ENCODE data around the gene NIT1. TPM values are rescaled to one million over a fixed set of nuclear protein-coding genes. Genes with fewer than 3 reads are reported as not detected.

NIT1 gene
- total and polyA plus RNA-seq, 9 of the 15 experiments (the other 6 are each of a cell fraction or from before 2014, with no cell fraction given): 18.4 to 76.0 (median 33.7) TPM

DNA sequence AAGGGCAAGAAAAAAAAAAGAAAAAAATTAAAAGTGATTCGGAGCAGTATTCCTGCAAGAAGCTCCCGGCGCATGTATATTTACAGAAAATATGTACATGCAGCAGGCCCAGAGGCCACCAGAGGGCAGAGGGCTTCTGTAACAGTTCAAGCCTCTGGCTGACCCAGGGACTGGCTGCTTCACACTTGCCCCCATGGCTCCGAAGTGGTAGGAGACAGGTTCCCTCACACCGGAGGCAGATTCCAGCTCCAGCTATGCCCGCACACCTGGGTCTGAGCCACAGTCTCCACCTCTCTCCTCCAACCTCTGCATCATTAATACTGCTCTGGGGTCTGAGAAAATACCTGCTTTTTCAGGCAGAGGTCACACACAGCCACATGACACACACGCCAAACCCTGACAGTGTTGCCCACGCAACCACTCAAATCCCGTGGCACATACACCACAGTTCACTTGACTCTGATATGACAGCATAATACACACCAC, 46.0 kb upstream of the NIT1 start (continued):
- TF ChIP-seq, protein P1, sequence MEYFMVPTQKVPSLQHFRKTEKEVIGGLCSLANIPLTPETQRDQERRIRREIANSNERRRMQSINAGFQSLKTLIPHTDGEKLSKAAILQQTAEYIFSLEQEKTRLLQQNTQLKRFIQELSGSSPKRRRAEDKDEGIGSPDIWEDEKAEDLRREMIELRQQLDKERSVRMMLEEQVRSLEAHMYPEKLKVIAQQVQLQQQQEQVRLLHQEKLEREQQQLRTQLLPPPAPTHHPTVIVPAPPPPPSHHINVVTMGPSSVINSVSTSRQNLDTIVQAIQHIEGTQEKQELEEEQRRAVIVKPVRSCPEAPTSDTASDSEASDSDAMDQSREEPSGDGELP (CRISPR knock-in tag; IDR thresholded peaks at IDR 0.05; ENCODE audit: borderline replicate concordance): 0 out of 2 replicates have a peak, but pooled peaks have one; percentile 30
- TF ChIP-seq ZNF77 (CRISPR knock-in tag; IDR thresholded peaks at IDR 0.05): no peak

DNA sequence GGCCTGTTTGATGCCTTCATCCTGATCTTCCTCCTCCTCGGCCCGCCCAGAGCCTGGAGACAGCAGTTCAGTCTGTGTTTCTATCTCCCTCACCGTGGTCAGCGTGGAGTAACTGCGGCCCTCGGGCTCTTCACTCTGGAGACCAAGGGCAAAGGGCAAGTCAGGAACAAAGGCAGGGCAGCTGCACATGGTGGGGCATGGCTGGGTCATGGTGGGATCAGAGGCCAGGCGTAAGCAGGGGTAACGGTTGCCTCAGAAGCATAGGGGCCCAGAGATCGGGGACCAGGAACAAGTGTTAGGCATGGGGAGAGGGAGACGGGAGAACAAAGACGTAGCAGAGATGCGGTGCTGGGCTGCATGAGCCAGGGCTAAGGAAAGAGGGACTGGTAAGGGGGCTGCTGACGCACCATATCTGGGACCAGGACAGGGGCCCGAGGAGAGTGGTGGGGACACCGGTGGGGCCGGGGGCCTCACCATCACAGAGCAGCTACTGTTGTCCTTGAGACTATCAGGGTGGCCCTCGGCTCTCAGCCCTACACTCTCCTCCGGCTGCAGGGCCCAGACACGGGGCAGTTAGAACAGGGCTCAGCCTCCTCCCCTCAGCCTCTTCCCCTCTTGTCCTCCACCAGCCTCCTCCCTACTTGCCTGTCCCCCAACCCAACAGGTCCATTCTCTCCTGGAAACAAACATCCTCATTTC, 45.0 kb upstream of the NIT1 start:
- Histone ChIP-seq H3K4me3 (no peak overlapping the region), H3K9me1 (ENCODE audit: control insufficient read depth, insufficient read depth, low read length) (no peaks in the 10 kb centered on the region), H3K9me3 (replicated peaks; ENCODE audit: control insufficient read depth, insufficient read depth, low read depth, low read length) (no peaks in the 10 kb centered on the region), H3K27ac (ENCODE audit: extremely low read depth, low read depth, low read length) (no peak overlapping the region), H3K9ac (ENCODE audit: insufficient read depth in 1 of 2, low read depth in 2 of 2, low read length in 2 of 2) (peak overlapping the region in 1 of 2 experiments; percentile 61; a peak in 1 of 4 replicates), H3K27me3 (ENCODE audit: control insufficient read depth in 2 of 2, insufficient read depth in 2 of 2, low read length in 2 of 2) (no peaks in the 10 kb centered on the region), H4K20me1 (replicated peaks; ENCODE audit: control insufficient read depth, insufficient read depth, low read length) (no peaks in the 10 kb centered on the region), H2AFZ (ENCODE audit: low read depth, low read length) (no peak overlapping the region), H3K79me2 (ENCODE audit: control insufficient read depth, insufficient read depth, low read length) (no peaks in the 10 kb centered on the region), H3K4me2 (ENCODE audit: insufficient read depth, low read length) (no peak overlapping the region), H3K36me3 (ENCODE audit: control insufficient read depth, insufficient read depth, low read length) (no peaks in the 10 kb centered on the region), H3K4me1 (replicated peaks in 1 of 2; ENCODE audit: control insufficient read depth in 2 of 2, insufficient read depth in 2 of 2, low read length in 2 of 2) (peaks cover 20 to 27% of the 10 kb centered on the region in 2 experiments)
- ATAC-seq: no peak
- ChIA-PET CTCF (ENCODE audit: low intra/inter-chr PET ratio) (interaction anchor here (1.9 kb wide), 1 partner anchor 66 kb away, joined by 15 read pairs; no protein-coding TSS in a partner anchor), POLR2A (interaction anchor here (0.8 to 1.1 kb wide), 3 partner anchors 26 to 60 kb away, joined by 3 to 6 read pairs (median 3); partner anchors contain the start of gene DEDD)
- no peak for DNase-seq (ENCODE audit: extremely low read depth in 1 of 4, low spot score in 3 of 4)
- in situ Hi-C loops (cut with MboI): no loop called here
- no TSS peak for BruUV-seq (replicated peaks)
- WGBS (ENCODE audit: insufficient coverage, low coverage, missing lambda C conversion rate): 79% methylated on average over 19 of the region's 19 CpGs
- intact Hi-C loops (cut with micrococcal nuclease): loop anchor here (1.0 to 10.0 kb wide), 2 partner anchors 24 to 62 kb away; partner anchors contain the start of gene DEDD
- no peak for TF ChIP-seq PHB2 (IDR thresholded peaks at IDR 0.05; ENCODE audit: low read depth)
- no peak for TF ChIP-seq NR2C2 (CRISPR knock-in tag; IDR thresholded peaks at IDR 0.05)
- no peak for TF ChIP-seq NR2C2 (tag; IDR thresholded peaks at IDR 0.05)
- TF ChIP-seq RBM22 (IDR thresholded peaks at IDR 0.05; ENCODE audit: low read depth, low read length, poor library complexity, severe bottlenecking): no peak
- TF ChIP-seq MAZ (CRISPR knock-in tag; conservative IDR thresholded peaks at IDR 0.05 in 1 of 2, IDR thresholded peaks at IDR 0.05 in 1 of 2): no peak
- TF ChIP-seq LEF1 (IDR thresholded peaks at IDR 0.05): no peak
- TF ChIP-seq, protein P2, sequence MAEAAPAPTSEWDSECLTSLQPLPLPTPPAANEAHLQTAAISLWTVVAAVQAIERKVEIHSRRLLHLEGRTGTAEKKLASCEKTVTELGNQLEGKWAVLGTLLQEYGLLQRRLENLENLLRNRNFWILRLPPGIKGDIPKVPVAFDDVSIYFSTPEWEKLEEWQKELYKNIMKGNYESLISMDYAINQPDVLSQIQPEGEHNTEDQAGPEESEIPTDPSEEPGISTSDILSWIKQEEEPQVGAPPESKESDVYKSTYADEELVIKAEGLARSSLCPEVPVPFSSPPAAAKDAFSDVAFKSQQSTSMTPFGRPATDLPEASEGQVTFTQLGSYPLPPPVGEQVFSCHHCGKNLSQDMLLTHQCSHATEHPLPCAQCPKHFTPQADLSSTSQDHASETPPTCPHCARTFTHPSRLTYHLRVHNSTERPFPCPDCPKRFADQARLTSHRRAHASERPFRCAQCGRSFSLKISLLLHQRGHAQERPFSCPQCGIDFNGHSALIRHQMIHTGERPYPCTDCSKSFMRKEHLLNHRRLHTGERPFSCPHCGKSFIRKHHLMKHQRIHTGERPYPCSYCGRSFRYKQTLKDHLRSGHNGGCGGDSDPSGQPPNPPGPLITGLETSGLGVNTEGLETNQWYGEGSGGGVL (CRISPR knock-in tag; IDR thresholded peaks at IDR 0.05): no peak
- TF ChIP-seq MTF1 (CRISPR knock-in tag; IDR thresholded peaks at IDR 0.05; ENCODE audit: borderline replicate concordance): no peak
- no peak for TF ChIP-seq RBM15 (IDR thresholded peaks at IDR 0.05; ENCODE audit: insufficient read depth, low read length)
- TF ChIP-seq NR2F6 (CRISPR knock-in tag; IDR thresholded peaks at IDR 0.05): no peak
- no peak for TF ChIP-seq TCFL5 (CRISPR knock-in tag; conservative IDR thresholded peaks at IDR 0.05)
- TF ChIP-seq BDP1 (IDR thresholded peaks at IDR 0.05; ENCODE audit: insufficient read depth, insufficient read length): no peak
- no peak for FAIRE-seq

Data from K562 (cell line).